ENCODE measurements around the gene GIMAP4. TPM values are rescaled to one million over a fixed set of nuclear protein-coding genes. Genes with fewer than 3 reads are reported as not detected.

Gene GIMAP4
- total RNA-seq, 1 donor from 2014 or later, result not detected

- no peak for FAIRE-seq
Observed at GRCh38 chr7:150553163-150553562, 14.0 kb upstream of the GIMAP4 start.

GRCh38 chr7:150556521-150557138 lies 10.6 kb upstream of the GIMAP4 start:
- Mint-ChIP-seq H3K36me3 (ENCODE audit: low read depth, unreplicated experiment) (no peaks in the 10 kb centered on the region), H3K9me3 (ENCODE audit: unreplicated experiment) (peaks cover 13% of the 10 kb centered on the region), H3K27ac (ENCODE audit: unreplicated experiment) (no peak overlapping the region), H3K4me3 (ENCODE audit: unreplicated experiment) (no peak overlapping the region), H3K27me3 (ENCODE audit: low read depth, unreplicated experiment) (peaks cover 2% of the 10 kb centered on the region), H3K4me1 (ENCODE audit: low read depth, unreplicated experiment) (no peaks in the 10 kb centered on the region)
- Histone ChIP-seq H3K4me1 (ENCODE audit: insufficient read depth, low read length) (no peaks in the 10 kb centered on the region), H3K79me2 (ENCODE audit: insufficient read depth, low read length) (no peaks in the 10 kb centered on the region), H2AFZ (ENCODE audit: low read depth, low read length) (no peak overlapping the region), H4K20me1 (ENCODE audit: insufficient read depth, low read length) (no peaks in the 10 kb centered on the region), H3K36me3 (ENCODE audit: insufficient read depth, low read length) (no peaks in the 10 kb centered on the region), H3K9ac (ENCODE audit: low read length) (no peak overlapping the region), H3K4me2 (ENCODE audit: low read length) (no peak overlapping the region), H3K4me3 (ENCODE audit: insufficient read depth, low read depth, low read length) (no peak overlapping the region), H3K27ac (ENCODE audit: low read depth, low read length) (no peak overlapping the region), H3K9me3 (ENCODE audit: insufficient read depth, low read depth, low read length) (no peaks in the 10 kb centered on the region), H3K27me3 (ENCODE audit: insufficient read depth, low read length) (no peaks in the 10 kb centered on the region)
- no peak for TF ChIP-seq EZH2 (IDR thresholded peaks at IDR 0.05; ENCODE audit: insufficient read depth, low read length)
- TF ChIP-seq, protein P1, sequence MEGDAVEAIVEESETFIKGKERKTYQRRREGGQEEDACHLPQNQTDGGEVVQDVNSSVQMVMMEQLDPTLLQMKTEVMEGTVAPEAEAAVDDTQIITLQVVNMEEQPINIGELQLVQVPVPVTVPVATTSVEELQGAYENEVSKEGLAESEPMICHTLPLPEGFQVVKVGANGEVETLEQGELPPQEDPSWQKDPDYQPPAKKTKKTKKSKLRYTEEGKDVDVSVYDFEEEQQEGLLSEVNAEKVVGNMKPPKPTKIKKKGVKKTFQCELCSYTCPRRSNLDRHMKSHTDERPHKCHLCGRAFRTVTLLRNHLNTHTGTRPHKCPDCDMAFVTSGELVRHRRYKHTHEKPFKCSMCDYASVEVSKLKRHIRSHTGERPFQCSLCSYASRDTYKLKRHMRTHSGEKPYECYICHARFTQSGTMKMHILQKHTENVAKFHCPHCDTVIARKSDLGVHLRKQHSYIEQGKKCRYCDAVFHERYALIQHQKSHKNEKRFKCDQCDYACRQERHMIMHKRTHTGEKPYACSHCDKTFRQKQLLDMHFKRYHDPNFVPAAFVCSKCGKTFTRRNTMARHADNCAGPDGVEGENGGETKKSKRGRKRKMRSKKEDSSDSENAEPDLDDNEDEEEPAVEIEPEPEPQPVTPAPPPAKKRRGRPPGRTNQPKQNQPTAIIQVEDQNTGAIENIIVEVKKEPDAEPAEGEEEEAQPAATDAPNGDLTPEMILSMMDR (IDR thresholded peaks at IDR 0.05; ENCODE audit: insufficient read depth, low read depth, low read length), result no peak
- DNase-seq (ENCODE audit: low read depth), result no peak
- FAIRE-seq, result no peak

More at GRCh38 chr7:150553163-150553562, 14.0 kb upstream of the GIMAP4 start:
- peaks cover 12% of the 10 kb centered on the region for H3K9me3 ChIP-seq (ENCODE audit: insufficient read depth, low read depth, low read length)
- Mint-ChIP-seq H3K27me3 (ENCODE audit: low read depth, unreplicated experiment) (peaks cover 2% of the 10 kb centered on the region), H3K4me3 (ENCODE audit: unreplicated experiment) (no peak overlapping the region), H3K27ac (ENCODE audit: unreplicated experiment) (no peak overlapping the region), H3K36me3 (ENCODE audit: low read depth, unreplicated experiment) (no peaks in the 10 kb centered on the region), H3K4me1 (ENCODE audit: low read depth, unreplicated experiment) (no peaks in the 10 kb centered on the region), H3K9me3 (ENCODE audit: unreplicated experiment) (peaks cover 7% of the 10 kb centered on the region)
- no peak for DNase-seq (ENCODE audit: low read depth)
- no peak overlapping the region for H3K27ac ChIP-seq (ENCODE audit: low read depth, low read length)
- no peak overlapping the region for H3K4me2 ChIP-seq (ENCODE audit: low read length)
- H3K9ac ChIP-seq (ENCODE audit: low read length), result no peak overlapping the region
- no peaks in the 10 kb centered on the region for H3K36me3 ChIP-seq (ENCODE audit: insufficient read depth, low read length)
- no peaks in the 10 kb centered on the region for H4K20me1 ChIP-seq (ENCODE audit: insufficient read depth, low read length)
- H3K27me3 ChIP-seq (ENCODE audit: insufficient read depth, low read length), result no peaks in the 10 kb centered on the region
- H2AFZ ChIP-seq (ENCODE audit: low read depth, low read length), result no peak overlapping the region
- no peaks in the 10 kb centered on the region for H3K4me1 ChIP-seq (ENCODE audit: insufficient read depth, low read length)
- H3K79me2 ChIP-seq (ENCODE audit: insufficient read depth, low read length), result no peaks in the 10 kb centered on the region
- TF ChIP-seq, protein P1 (IDR thresholded peaks at IDR 0.05; ENCODE audit: insufficient read depth, low read depth, low read length), result no peak
- no peak for TF ChIP-seq EZH2 (IDR thresholded peaks at IDR 0.05; ENCODE audit: insufficient read depth, low read length)
- no peak overlapping the region for H3K4me3 ChIP-seq (ENCODE audit: insufficient read depth, low read depth, low read length)

DNA sequence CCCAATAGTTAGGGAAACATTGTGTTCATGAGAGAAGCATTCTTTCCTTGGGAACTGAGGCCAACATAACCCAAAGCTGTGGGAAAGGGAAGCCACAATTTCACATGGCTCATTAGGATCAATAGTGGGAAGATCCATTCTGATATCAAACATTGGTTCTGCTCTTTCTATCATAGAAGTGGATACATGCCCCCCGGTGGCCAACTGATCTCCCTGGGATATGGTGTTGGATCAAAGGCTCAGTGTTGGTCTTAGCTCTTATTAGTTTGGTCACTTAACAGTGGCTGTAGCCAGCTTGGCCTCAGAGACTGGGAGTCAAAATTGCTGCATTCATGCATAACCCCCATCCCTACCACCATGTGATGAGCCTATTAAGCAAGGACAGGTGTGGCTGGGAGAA lies 6.7 kb upstream of the GIMAP4 start:
- Mint-ChIP-seq H3K27ac (ENCODE audit: unreplicated experiment) (no peak overlapping the region), H3K27me3 (ENCODE audit: low read depth, unreplicated experiment) (no peaks in the 10 kb centered on the region), H3K9me3 (ENCODE audit: unreplicated experiment) (peaks cover 15% of the 10 kb centered on the region), H3K36me3 (ENCODE audit: low read depth, unreplicated experiment) (no peaks in the 10 kb centered on the region), H3K4me1 (ENCODE audit: low read depth, unreplicated experiment) (no peaks in the 10 kb centered on the region), H3K4me3 (ENCODE audit: unreplicated experiment) (no peak overlapping the region)
- H3K27ac ChIP-seq (ENCODE audit: low read depth, low read length), result no peak overlapping the region
- no peaks in the 10 kb centered on the region for H3K79me2 ChIP-seq (ENCODE audit: insufficient read depth, low read length)
- no peaks in the 10 kb centered on the region for H3K9me3 ChIP-seq (ENCODE audit: insufficient read depth, low read depth, low read length)
- H4K20me1 ChIP-seq (ENCODE audit: insufficient read depth, low read length), result no peaks in the 10 kb centered on the region
- no peak overlapping the region for H2AFZ ChIP-seq (ENCODE audit: low read depth, low read length)
- TF ChIP-seq, protein P1 (IDR thresholded peaks at IDR 0.05; ENCODE audit: insufficient read depth, low read depth, low read length), result no peak
- H3K36me3 ChIP-seq (ENCODE audit: insufficient read depth, low read length), result no peaks in the 10 kb centered on the region
- H3K27me3 ChIP-seq (ENCODE audit: insufficient read depth, low read length), result no peaks in the 10 kb centered on the region
- no peak overlapping the region for H3K4me3 ChIP-seq (ENCODE audit: insufficient read depth, low read depth, low read length)
- H3K4me1 ChIP-seq (ENCODE audit: insufficient read depth, low read length), result no peaks in the 10 kb centered on the region
- FAIRE-seq (no peak), DNase-seq (ENCODE audit: low read depth) (no peak)
- H3K4me2 ChIP-seq (ENCODE audit: low read length), result no peak overlapping the region
- no peak overlapping the region for H3K9ac ChIP-seq (ENCODE audit: low read length)
